ENCODE results near the gene MYRIP. TPM values are rescaled to one million over a fixed set of nuclear protein-coding genes. Genes with fewer than 3 reads are reported as not detected.

The MYRIP gene
- total and polyA plus RNA-seq, 4 experiments from 2014 or later, result not detected

GRCh38 chr3:39936848-39937247, 127.4 kb downstream of the MYRIP start:
- Histone ChIP-seq H3K4me1 (ENCODE audit: insufficient read depth, low read length) (no peaks in the 10 kb centered on the region), H3K27ac (ENCODE audit: low read depth, low read length) (no peak overlapping the region), H3K27me3 (ENCODE audit: insufficient read depth, low read length) (no peaks in the 10 kb centered on the region), H3K36me3 (ENCODE audit: insufficient read depth, low read length) (no peaks in the 10 kb centered on the region), H3K4me3 (ENCODE audit: low read length in 2 of 2) (no peak overlapping the region), H3K9me3 (ENCODE audit: control insufficient read depth in 1 of 2, low read length in 2 of 2) (no peaks in the 10 kb centered on the region)
- H3K4me3 Mint-ChIP-seq, result no peak overlapping the region
- CTCF ChIA-PET (ENCODE audit: partially characterized antibody), result no interaction called here
- H3K27me3 Mint-ChIP-seq, result no peaks in the 10 kb centered on the region
- no peaks in the 10 kb centered on the region for H3K36me3 Mint-ChIP-seq
- POLR2A ChIA-PET (ENCODE audit: partially characterized antibody), result no interaction called here
- DNase-seq, result no peak
- intact Hi-C loops (cut with micrococcal nuclease), result no loop called here
- no peaks in the 10 kb centered on the region for H3K4me1 Mint-ChIP-seq
- H3K9me3 Mint-ChIP-seq, result peaks cover 0 to 2% (median 0%) of the 10 kb centered on the region in 8 donors
- no peak overlapping the region for H3K27ac Mint-ChIP-seq

DNA sequence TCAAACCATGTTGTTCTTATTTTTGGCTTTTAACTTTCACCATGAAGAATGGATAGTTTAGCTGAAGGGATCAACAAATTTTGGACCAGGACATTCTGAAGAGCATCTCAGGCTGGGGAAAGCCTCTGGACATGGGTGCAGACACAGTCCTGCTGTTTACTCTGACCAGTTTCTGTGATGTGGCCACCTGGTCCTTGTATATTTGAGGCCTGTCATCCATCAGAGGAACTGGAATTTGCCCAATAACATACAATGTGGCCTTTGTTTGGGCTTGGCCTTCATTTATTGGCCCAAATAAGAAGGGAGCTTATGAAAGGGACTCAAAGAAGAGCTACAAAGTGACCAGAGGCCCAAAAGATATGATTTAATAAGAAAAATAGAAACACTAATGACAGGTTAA, 127.9 kb downstream of the MYRIP start:
- Mint-ChIP-seq H3K4me1 (no peaks in the 10 kb centered on the region), H3K9me3 (no peaks in the 10 kb centered on the region), H3K4me3 (no peak overlapping the region), H3K27ac (no peak overlapping the region), H3K36me3 (no peaks in the 10 kb centered on the region), H3K27me3 (peaks cover 0 to 1% of the 10 kb centered on the region in 2 donors)
- POLR2A ChIA-PET (ENCODE audit: partially characterized antibody), result no interaction called here
- Histone ChIP-seq H3K36me3 (ENCODE audit: insufficient read depth, low read length) (no peaks in the 10 kb centered on the region), H3K27ac (ENCODE audit: low read depth, low read length) (no peak overlapping the region), H3K4me1 (ENCODE audit: insufficient read depth, low read length) (no peaks in the 10 kb centered on the region), H3K27me3 (ENCODE audit: insufficient read depth, low read length) (no peaks in the 10 kb centered on the region), H3K9me3 (ENCODE audit: control insufficient read depth in 1 of 2, low read length in 2 of 2) (no peaks in the 10 kb centered on the region), H3K4me3 (ENCODE audit: low read length in 2 of 2) (no peak overlapping the region)
- DNase-seq, result no peak
- CTCF ChIA-PET (ENCODE audit: partially characterized antibody), result no interaction called here
- intact Hi-C loops (cut with micrococcal nuclease), result no loop called here

GRCh38 chr3:39937874-39938273, 128.5 kb downstream of the MYRIP start:
- ChIA-PET POLR2A (ENCODE audit: partially characterized antibody) (no interaction called here), CTCF (ENCODE audit: partially characterized antibody) (no interaction called here)
- Mint-ChIP-seq H3K27ac (no peak overlapping the region), H3K36me3 (no peaks in the 10 kb centered on the region), H3K4me3 (no peak overlapping the region), H3K4me1 (no peaks in the 10 kb centered on the region), H3K27me3 (peaks cover 0 to 3% of the 10 kb centered on the region in 2 donors), H3K9me3 (no peaks in the 10 kb centered on the region)
- Histone ChIP-seq H3K27me3 (ENCODE audit: insufficient read depth, low read length) (no peaks in the 10 kb centered on the region), H3K36me3 (ENCODE audit: insufficient read depth, low read length) (no peaks in the 10 kb centered on the region), H3K27ac (ENCODE audit: low read depth, low read length) (no peak overlapping the region), H3K9me3 (ENCODE audit: control insufficient read depth in 1 of 2, low read length in 2 of 2) (no peaks in the 10 kb centered on the region), H3K4me1 (ENCODE audit: insufficient read depth, low read length) (no peaks in the 10 kb centered on the region), H3K4me3 (ENCODE audit: low read length in 2 of 2) (no peak overlapping the region)
- intact Hi-C loops (cut with micrococcal nuclease), result no loop called here
- no peak for DNase-seq

GRCh38 chr3:39941931-39942330, 132.5 kb downstream of the MYRIP start:
- H3K9me3 Mint-ChIP-seq, result peaks cover 0 to 3% (median 0%) of the 10 kb centered on the region in 8 donors
- ChIA-PET CTCF (ENCODE audit: partially characterized antibody) (no interaction called here), POLR2A (ENCODE audit: partially characterized antibody) (no interaction called here)

DNA sequence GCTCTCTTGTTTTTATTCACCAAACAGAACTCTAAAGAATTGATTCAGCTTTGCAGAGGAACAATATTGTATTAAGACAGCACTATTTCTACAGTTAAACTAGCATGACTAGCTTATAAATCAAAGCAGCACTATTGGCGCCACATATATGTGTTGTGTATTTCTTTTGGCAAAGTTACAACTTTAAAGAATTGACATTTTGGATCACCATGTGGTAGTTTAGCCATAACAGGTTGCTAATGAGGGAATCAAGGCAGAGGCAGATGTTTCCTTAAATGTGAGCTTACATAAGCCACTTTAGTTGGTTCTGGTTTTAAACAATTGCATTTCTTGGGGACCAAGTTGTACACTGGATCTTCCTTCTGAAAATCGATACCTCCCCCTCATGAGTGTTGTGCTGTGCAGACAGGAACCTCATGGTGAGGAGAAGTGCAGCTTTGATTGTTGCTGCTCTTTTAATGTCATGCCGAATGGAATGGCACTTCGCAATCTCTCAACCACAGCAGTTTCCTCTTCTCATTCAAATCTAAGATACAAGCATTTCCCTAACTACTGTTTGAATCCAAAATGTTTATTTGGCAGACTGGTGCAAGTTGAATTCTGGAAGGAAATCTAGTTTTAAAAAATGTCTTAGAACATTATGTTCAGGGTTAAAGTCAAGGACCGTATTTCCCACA, 151.2 kb downstream of the MYRIP start:
- no peaks in the 10 kb centered on the region for H3K9me3 ChIP-seq (ENCODE audit: control insufficient read depth in 1 of 2, low read length in 2 of 2)
- intact Hi-C loops (cut with micrococcal nuclease), result no loop called here
- CTCF ChIA-PET (ENCODE audit: partially characterized antibody), result no interaction called here
- no peak for DNase-seq
- no peaks in the 10 kb centered on the region for H3K36me3 Mint-ChIP-seq
- H3K4me1 ChIP-seq (ENCODE audit: insufficient read depth, low read length), result no peaks in the 10 kb centered on the region
- H3K27me3 Mint-ChIP-seq, result peaks cover 0 to 1% of the 10 kb centered on the region in 2 donors
- no peaks in the 10 kb centered on the region for H3K4me1 Mint-ChIP-seq
- no peak overlapping the region for H3K27ac Mint-ChIP-seq
- POLR2A ChIA-PET (ENCODE audit: partially characterized antibody), result no interaction called here
- H3K9me3 Mint-ChIP-seq, result peaks cover 0 to 9% (median 4%) of the 10 kb centered on the region in 8 donors
- H3K27me3 ChIP-seq (ENCODE audit: insufficient read depth, low read length), result no peaks in the 10 kb centered on the region
- H3K4me3 Mint-ChIP-seq, result no peak overlapping the region
- H3K4me3 ChIP-seq (ENCODE audit: low read length in 2 of 2), result no peak overlapping the region
- no peaks in the 10 kb centered on the region for H3K36me3 ChIP-seq (ENCODE audit: insufficient read depth, low read length)
- no peak overlapping the region for H3K27ac ChIP-seq (ENCODE audit: low read depth, low read length)

More at GRCh38 chr3:39941931-39942330, 132.5 kb downstream of the MYRIP start:
- Mint-ChIP-seq H3K27ac (no peak overlapping the region), H3K36me3 (no peaks in the 10 kb centered on the region), H3K27me3 (peaks cover 0 to 3% of the 10 kb centered on the region in 2 donors), H3K4me1 (no peaks in the 10 kb centered on the region), H3K4me3 (no peak overlapping the region)
- Histone ChIP-seq H3K4me1 (ENCODE audit: insufficient read depth, low read length) (no peaks in the 10 kb centered on the region), H3K27ac (ENCODE audit: low read depth, low read length) (no peak overlapping the region), H3K27me3 (ENCODE audit: insufficient read depth, low read length) (no peaks in the 10 kb centered on the region), H3K36me3 (ENCODE audit: insufficient read depth, low read length) (no peaks in the 10 kb centered on the region), H3K4me3 (ENCODE audit: low read length in 2 of 2) (no peak overlapping the region), H3K9me3 (ENCODE audit: control insufficient read depth in 1 of 2, low read length in 2 of 2) (no peaks in the 10 kb centered on the region)
- intact Hi-C loops (cut with micrococcal nuclease), result no loop called here
- no peak for DNase-seq

- no peaks in the 10 kb centered on the region for H3K4me1 Mint-ChIP-seq
- H3K9me3 Mint-ChIP-seq, result peaks cover 0 to 8% (median 4%) of the 10 kb centered on the region in 8 donors
- H3K27me3 ChIP-seq (ENCODE audit: insufficient read depth, low read length), result no peaks in the 10 kb centered on the region
- no peak overlapping the region for H3K4me3 ChIP-seq (ENCODE audit: low read length in 2 of 2)
- H3K4me1 ChIP-seq (ENCODE audit: insufficient read depth, low read length), result no peaks in the 10 kb centered on the region
- CTCF ChIA-PET (ENCODE audit: partially characterized antibody), result no interaction called here
- POLR2A ChIA-PET (ENCODE audit: partially characterized antibody), result no interaction called here
- intact Hi-C loops (cut with micrococcal nuclease), result no loop called here
- no peaks in the 10 kb centered on the region for H3K36me3 ChIP-seq (ENCODE audit: insufficient read depth, low read length)
- no peaks in the 10 kb centered on the region for H3K9me3 ChIP-seq (ENCODE audit: control insufficient read depth in 1 of 2, low read length in 2 of 2)
- no peak overlapping the region for H3K27ac Mint-ChIP-seq
- H3K36me3 Mint-ChIP-seq, result no peaks in the 10 kb centered on the region
- peaks cover 0 to 1% of the 10 kb centered on the region in 2 donors for H3K27me3 Mint-ChIP-seq
- no peak overlapping the region for H3K27ac ChIP-seq (ENCODE audit: low read depth, low read length)
- DNase-seq, result no peak
- no peak overlapping the region for H3K4me3 Mint-ChIP-seq
Measured at GRCh38 chr3:39961230-39961629, 151.8 kb downstream of the MYRIP start.

- Histone ChIP-seq H3K36me3 (ENCODE audit: insufficient read depth, low read length) (no peaks in the 10 kb centered on the region), H3K27me3 (ENCODE audit: insufficient read depth, low read length) (no peaks in the 10 kb centered on the region), H3K4me3 (ENCODE audit: low read length in 2 of 2) (no peak overlapping the region), H3K27ac (ENCODE audit: low read depth, low read length) (no peak overlapping the region), H3K4me1 (ENCODE audit: insufficient read depth, low read length) (no peaks in the 10 kb centered on the region), H3K9me3 (ENCODE audit: control insufficient read depth in 1 of 2, low read length in 2 of 2) (no peaks in the 10 kb centered on the region)
- Mint-ChIP-seq H3K9me3 (peaks cover 0 to 5% (median 2%) of the 10 kb centered on the region in 8 donors), H3K27ac (no peak overlapping the region), H3K27me3 (peaks cover 0 to 1% of the 10 kb centered on the region in 2 donors), H3K36me3 (no peaks in the 10 kb centered on the region), H3K4me3 (no peak overlapping the region), H3K4me1 (no peaks in the 10 kb centered on the region)
- ChIA-PET POLR2A (ENCODE audit: partially characterized antibody) (no interaction called here), CTCF (ENCODE audit: partially characterized antibody) (no interaction called here)
- intact Hi-C loops (cut with micrococcal nuclease), result no loop called here
- DNase-seq, result no peak
Measured at GRCh38 chr3:39962581-39962980, 153.2 kb downstream of the MYRIP start.

- H3K27ac Mint-ChIP-seq, result no peak overlapping the region
- ChIA-PET CTCF (ENCODE audit: partially characterized antibody) (no interaction called here), POLR2A (ENCODE audit: partially characterized antibody) (no interaction called here)
- H3K27me3 Mint-ChIP-seq, result no peaks in the 10 kb centered on the region
- Histone ChIP-seq H3K36me3 (ENCODE audit: insufficient read depth, low read length) (no peaks in the 10 kb centered on the region), H3K4me1 (ENCODE audit: insufficient read depth, low read length) (no peaks in the 10 kb centered on the region), H3K27ac (ENCODE audit: low read depth, low read length) (no peak overlapping the region), H3K9me3 (ENCODE audit: control insufficient read depth in 1 of 2, low read length in 2 of 2) (no peaks in the 10 kb centered on the region), H3K4me3 (ENCODE audit: low read length in 2 of 2) (no peak overlapping the region), H3K27me3 (ENCODE audit: insufficient read depth, low read length) (no peaks in the 10 kb centered on the region)
- DNase-seq, result no peak
- intact Hi-C loops (cut with micrococcal nuclease), result no loop called here
- no peaks in the 10 kb centered on the region for H3K4me1 Mint-ChIP-seq
- no peaks in the 10 kb centered on the region for H3K36me3 Mint-ChIP-seq
- no peak overlapping the region for H3K4me3 Mint-ChIP-seq
- H3K9me3 Mint-ChIP-seq, result peaks cover 0 to 4% (median 0%) of the 10 kb centered on the region in 8 donors
Measured at GRCh38 chr3:39965461-39965860, 156.1 kb downstream of the MYRIP start.

Measured in CD4-positive, alpha-beta memory T cell (primary cell).